ENCODE data around the gene CDC42SE1.

DNA sequence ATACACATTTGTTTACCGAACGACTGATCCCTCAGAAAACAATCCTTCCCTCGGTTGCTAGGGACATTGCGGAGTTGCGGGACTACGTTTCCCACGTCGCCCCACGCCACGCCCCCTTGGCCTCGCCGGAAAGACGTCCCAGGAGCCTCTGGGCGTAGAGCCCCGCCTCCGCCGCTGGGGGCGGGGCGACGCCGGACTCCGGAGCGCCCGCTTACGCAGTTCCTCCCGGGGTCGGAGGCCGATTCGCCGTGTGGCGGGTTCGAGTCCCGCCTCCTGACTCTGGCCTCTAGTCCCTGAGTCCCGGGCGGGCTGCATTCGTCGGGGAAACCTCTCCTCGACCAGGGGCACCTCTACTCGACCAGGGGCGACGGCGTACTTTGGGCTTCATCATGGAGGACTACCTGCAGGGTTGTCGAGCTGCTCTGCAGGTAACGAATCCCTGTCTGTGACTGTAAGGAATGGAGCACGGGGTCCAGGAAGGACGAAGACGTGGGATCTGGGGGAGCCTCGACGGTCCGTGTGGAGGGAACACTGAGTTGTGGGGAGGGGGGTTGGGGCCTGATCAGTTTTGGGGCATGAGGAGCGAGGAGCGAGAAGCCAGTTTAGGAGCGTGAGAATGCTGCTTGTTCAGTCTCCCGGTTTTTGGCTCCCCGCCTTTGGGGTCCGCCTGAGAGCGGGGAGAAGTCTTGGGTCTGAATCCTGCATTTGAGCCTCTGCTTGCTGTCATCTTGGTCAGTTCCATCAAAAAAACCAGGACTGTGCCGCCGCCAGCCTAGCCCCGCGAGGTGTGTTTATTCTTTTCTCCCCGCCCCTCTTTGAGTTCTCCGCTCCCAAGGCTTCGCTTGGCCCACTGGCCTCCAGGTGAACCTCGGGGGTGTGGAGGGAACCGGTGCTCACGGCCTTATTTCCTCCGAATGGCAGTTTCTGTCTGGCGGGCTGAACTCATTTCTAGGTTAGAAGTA is 50.9 kb downstream of the CDC42SE1 start, which contains the start of gene PRUNE1:
- TF ChIP-seq, protein P1, sequence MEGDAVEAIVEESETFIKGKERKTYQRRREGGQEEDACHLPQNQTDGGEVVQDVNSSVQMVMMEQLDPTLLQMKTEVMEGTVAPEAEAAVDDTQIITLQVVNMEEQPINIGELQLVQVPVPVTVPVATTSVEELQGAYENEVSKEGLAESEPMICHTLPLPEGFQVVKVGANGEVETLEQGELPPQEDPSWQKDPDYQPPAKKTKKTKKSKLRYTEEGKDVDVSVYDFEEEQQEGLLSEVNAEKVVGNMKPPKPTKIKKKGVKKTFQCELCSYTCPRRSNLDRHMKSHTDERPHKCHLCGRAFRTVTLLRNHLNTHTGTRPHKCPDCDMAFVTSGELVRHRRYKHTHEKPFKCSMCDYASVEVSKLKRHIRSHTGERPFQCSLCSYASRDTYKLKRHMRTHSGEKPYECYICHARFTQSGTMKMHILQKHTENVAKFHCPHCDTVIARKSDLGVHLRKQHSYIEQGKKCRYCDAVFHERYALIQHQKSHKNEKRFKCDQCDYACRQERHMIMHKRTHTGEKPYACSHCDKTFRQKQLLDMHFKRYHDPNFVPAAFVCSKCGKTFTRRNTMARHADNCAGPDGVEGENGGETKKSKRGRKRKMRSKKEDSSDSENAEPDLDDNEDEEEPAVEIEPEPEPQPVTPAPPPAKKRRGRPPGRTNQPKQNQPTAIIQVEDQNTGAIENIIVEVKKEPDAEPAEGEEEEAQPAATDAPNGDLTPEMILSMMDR (conservative IDR thresholded peaks at IDR 0.05; ENCODE audit: low read length) = no peak
- no peak for TF ChIP-seq EZH2phosphoT487 (IDR thresholded peaks at IDR 0.05; ENCODE audit: borderline replicate concordance)
